NCI-H1105 treated with DMSO at 0.1 percent for 48 hours (cell line): ENCODE results near the gene ESRRG.
A peak's percentile ranks its signal among the peaks of the same experiment; 100 is the strongest.
"Not testable (repeated sequence)": the region's sequence is repeated elsewhere in the genome, so short reads cannot be mapped to it uniquely, and the experiment has no call there.

Experiments
- DNase-seq: peaks from one replicate; lab custom pipeline; 2025; lab: John Stamatoyannopoulos, UW

Gene ESRRG

GRCh38 chr1:216704065-216704464 is 19.2 kb downstream of the ESRRG start:
- not testable (repeated sequence) for DNase-seq

DNA sequence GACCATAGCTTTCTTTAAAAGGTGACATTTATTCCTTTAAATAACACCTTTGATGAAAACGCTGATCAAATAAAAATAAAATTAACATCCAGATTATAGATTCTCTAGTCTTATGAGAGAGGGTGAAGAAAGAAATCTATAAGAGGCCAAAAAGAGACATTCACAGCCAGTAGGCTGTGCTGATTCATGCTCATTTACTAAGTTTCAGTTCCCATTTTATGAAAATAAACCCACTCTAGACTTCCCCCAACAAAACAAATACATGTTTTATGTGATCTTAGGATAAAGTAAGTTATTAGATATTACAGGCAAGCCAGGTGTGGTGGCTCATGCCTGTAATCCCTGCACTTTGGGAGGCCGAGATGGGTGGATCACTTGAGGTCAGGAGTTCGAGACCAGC is 21.1 kb downstream of the ESRRG start:
- DNase-seq = no peak

DNA sequence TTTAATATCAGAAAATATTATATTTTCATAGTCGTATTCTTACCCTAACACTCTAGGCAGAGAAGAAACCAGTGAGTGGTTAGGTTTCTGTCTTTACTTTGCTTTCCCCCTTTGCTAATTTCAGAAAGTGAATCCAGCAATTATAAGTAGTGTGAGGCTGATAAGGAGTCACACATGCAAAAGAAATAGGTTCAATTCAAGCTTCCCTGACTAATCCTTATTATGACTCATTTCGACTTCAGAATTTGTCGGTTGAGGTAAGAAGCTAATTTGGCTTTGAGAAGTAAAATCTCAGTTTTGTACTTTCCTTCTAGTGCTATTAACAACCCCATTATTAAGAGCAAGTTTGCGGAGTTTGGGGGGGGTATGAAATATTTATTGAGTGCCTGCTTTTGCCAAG is 22.4 kb downstream of the ESRRG start:
- no peak for DNase-seq

DNA sequence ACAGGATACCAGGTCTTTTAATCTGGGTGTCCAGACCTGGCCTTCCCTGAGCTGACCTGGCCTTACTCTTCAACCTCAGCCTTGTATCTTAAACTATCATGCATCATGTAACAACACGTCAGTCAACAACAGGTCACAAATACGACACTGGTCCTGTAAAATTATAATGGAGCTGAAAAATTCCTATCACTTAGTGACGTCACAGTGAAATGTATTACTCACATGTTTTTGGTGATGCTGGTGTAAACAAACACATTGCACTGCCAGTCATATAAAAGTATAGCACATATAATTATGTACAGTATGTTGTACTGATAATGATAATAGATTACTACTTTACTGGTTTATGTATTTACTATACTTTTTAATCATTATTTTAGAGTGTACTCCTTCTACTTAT is 31.5 kb downstream of the ESRRG start:
- no peak for DNase-seq

DNA sequence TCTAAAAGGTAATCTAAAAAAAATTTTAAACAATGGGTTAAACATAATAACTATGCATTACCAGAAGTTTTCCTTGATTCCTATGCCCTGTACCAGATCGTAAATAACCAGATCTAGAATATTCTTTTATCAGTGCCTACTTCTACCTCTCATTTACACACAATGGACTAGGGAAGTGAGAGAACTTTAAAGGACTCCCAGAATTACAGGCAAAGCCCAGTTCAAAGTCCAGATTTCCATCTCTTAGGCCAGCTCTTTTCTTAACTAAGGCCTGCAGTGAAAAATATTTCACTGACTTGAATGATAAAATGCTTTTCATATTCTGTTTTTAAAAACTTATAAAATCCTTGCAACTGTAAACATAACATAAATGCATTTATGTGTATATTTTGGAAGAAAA is 32.6 kb downstream of the ESRRG start:
- no peak for DNase-seq

DNA sequence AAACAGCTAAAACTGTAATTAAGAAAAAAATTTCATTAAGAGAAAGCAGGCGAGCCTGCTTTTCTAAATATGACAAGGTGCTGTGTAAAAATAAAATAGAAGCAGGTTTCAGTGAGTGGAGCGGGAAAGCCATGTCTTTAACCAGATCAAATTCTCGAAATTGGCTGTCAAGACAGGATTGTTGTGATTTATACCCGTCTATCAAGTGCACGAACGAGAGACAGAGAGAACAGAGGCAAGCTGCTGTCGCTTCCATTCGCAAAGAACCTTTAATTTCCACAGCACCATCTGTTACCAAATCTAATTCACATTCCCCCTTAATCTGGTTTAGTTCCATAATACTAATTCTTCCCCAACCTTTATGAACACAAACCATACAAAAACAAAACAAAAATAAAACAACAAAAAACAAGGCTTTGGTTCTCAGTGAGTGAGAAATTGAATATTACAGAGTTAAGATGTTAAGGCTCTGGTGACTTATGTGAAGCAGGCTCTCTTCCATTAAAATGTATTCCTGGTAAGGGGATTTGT is 35.0 kb downstream of the ESRRG start:
- no peak for DNase-seq

DNA sequence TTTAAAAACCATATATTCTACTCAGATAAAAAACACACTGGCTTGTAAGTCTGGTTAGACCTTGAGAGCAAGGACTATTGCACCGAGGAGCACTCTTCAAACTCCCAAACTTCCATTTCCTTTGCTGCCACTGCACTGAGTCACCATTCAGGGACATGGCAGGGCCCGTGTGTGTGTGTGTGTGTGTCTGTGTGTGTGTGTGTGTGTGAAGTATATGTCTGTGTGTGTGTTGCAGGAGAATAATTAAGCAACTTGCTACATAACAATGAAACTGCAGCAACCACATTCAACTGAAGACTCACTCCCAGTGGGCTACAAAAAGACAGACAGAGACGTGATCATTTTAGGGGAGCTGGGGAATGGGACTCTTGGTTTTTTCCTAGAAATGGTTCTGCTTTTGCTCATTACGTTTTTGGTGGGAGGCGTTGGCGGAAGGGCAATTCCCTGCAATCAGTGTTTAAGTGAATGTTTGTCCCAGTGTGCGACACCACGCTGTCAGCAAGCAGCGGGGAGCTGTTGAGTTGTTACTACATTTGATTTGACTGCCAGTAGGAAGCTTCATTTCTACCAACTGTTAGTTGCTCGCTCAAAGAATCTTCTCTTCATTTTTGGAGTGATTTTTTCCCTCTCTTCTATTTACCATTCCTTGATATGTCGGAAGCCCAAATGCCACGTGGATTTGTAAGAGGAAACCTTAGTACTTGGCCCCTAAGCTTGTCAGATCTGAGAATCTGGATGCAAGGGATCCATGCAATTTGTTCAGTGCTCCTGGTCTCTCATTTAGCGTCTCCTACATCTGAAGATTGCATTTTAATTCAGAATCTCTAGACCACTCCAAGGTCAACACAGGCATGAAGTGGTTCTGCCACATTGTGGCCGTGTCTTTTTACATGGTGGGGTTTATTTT is 36.1 kb downstream of the ESRRG start:
- no peak for DNase-seq

DNA sequence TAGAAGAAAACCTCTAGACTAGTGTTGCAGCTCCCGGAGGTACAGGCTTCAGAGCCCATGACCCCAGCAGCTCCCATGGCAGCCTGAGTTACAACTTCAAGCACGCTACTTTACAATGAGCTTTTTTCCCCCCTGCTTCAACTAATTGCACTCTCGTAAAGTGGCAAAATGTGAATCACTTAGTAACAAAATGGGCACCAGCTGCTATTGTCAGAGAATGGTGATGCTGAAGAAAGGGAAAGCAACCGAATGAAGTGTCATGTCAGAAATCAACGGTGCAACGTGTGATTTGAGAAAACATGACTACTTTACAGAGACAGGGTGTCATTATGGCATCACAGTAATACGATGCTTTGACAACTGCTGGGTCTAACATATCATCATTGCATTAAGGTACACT is 40.5 kb downstream of the ESRRG start:
- DNase-seq = peak; percentile 91

- no peak for DNase-seq
Observed at GRCh38 chr1:216679108-216679507, 44.1 kb downstream of the ESRRG start.

GRCh38 chr1:216670118-216670883 is 52.9 kb downstream of the ESRRG start:
- DNase-seq = no peak

DNA sequence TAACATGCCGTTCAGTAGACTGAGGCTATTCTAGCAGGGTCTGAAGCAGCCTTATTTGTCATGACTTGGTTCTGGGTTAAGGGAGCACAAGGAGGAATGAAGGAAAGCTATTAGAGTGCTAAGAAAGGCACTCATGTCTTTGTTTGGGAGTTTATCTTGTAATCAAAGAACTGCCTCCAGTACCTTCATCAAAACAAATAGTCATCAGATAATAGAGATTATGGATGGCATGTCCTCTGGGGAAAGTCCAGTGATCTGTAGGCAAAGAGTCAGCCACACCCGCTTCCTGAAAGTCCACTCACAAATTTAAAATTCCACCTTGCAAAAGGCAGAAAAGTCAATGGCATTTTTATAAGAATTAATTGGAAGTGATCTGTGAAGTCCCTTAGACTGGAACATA is 56.8 kb downstream of the ESRRG start:
- DNase-seq = no peak

GRCh38 chr1:216665856-216666255 is 57.4 kb downstream of the ESRRG start:
- no peak for DNase-seq

GRCh38 chr1:216665406-216665805 is 57.8 kb downstream of the ESRRG start:
- no peak for DNase-seq

DNA sequence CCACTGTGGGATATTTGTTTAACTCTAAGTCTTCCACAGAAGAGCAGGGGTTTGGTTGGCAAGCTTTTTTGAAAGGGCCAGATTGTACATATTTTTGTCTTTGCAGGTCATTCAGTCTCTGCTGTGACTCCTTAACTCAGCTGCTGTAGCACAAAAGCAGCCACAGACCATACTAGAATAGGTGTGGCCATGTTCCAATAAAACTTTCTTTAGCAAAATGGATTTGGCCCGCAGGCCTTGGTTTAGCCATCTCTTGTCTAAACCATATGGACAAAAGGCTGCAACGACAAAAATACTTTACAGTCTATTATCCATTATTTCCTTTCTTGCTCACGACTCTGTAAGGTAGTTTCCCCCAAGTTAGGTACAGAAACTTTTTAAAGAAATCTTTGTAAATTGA is 60.5 kb downstream of the ESRRG start:
- no peak for DNase-seq

- DNase-seq = no peak
Observed at GRCh38 chr1:216660561-216660960, 62.7 kb downstream of the ESRRG start.

DNA sequence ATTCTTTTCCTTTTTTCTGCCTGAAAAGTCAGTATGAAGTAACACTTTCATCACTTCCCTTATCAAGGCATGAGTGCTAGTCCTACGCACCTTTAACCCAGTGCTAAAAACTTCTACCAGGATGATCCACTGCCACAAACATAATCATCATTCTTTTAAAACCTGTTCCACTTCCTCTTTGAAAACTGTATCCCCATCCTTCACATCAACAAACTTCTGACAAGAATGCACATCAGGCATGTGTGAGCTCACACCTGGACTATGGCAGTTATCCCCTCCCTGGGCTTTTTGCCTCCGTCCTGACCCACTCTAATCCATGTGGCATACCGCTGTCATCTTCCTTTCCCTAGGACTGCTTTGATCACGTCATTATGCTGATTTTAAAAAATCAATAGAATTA is 70.2 kb downstream of the ESRRG start:
- no peak for DNase-seq

GRCh38 chr1:216651826-216652418 is 71.3 kb downstream of the ESRRG start:
- no peak for DNase-seq

GRCh38 chr1:216643176-216643575 is 80.1 kb downstream of the ESRRG start:
- DNase-seq = no peak

GRCh38 chr1:216641669-216642460 is 81.4 kb downstream of the ESRRG start:
- DNase-seq = no peak

GRCh38 chr1:216640100-216640499 is 83.1 kb downstream of the ESRRG start:
- DNase-seq = no peak

DNA sequence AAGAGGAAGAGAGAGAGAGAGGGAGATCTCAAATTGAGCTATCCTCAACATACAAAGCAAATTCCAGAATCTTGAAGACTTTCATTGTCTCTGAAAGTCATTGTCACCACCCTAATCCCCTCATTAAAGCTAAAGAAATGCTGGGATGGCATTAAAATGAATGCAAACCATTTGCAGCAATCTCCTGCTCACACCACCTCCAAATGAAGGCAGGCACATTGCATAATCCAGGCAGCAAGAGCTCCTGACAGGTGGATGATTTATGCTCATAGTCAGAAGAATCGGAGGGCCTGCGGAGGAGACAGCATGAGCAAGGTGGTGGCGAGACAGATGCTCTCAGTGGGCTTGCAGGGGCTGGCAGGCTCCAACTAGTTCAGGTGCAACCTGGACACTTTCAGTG is 90.2 kb downstream of the ESRRG start:
- DNase-seq = no peak

DNA sequence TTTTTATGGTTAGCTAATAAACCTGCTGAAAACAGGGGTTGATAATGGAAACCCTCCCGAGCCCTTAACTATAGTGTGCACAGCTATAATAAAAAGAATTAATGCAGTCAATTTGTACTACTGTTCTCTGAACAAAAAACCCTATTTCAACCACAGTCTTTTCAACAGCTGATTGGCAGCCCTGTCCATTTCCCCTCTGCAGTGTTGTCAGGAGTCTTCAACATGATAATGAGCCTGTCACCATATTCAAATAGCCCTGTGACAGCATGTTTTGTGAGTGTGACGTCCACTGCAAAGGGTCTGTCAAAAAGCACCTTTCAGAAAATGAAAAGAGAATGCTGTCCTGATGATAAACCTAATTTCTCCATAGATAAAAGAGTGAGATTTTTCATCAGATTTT is 92.7 kb downstream of the ESRRG start:
- no peak for DNase-seq
